ENCODE results near the gene CCDC170.

CCDC170 gene

DNA sequence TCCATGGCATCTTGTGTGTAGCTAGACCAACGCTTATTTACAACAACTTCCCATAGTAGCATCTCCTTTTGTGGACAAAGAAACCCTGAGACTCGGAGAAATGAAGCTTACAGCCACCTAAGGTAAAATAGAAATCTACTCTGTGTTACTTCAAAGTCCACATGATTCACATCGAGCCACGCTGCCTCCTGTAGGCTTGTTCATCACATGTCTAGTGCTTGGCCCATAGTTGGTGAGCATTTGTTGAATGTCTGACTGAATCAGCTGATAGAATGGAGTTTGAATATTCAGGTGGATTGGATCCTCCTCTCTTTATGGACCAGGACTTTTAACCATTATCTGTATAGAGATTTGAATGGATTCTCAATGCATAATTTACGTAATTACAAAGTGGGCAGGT, 130.7 kb downstream of the CCDC170 start:
- DNase-seq = no peak

- DNase-seq = no peak
These were observed 131.2 kb downstream of the CCDC170 start for GRCh38 chr6:151624900-151625536.

GRCh38 chr6:151627689-151628444, 134.1 kb downstream of the CCDC170 start:
- DNase-seq = peak; percentile 59

DNA sequence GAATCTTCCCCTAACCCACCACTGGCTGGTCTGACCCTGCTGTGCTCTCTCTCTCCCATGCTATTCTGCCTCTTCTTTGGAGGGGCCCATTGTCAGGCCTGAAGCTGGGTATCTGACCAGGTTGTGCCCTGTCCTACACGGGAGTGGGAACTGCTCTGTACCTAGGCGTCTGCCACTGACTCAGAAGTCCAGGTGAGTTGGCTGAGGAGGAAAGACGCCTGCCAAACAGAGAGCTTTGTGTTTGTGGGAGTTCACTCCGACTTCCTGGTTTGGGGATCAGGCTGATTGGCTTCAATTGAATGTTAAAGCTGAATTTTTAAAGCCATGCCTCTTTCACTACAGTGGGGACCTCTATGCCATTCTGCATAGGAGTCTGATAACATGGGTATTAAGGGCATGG, 136.0 kb downstream of the CCDC170 start:
- DNase-seq = no peak

DNA sequence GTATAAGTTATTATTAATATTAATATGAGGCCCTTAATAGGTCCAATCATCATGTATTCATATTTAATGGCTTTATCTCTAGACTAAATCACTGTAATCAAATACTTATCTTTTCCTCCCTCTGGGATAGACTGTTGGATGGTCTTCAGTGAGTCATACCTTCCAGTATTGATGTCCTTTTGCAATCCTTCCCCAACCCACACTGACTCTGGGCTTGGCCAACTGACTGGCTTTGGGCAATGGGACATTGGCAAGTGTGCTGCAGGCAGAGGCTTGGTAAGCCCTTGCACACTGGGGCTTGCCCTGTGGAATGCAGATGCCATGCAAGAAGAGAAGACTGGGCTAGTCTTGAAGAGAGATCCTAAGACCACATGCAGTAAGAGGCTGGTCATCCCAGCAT, 136.6 kb downstream of the CCDC170 start:
- no peak for DNase-seq

- no peak for DNase-seq
These were observed 137.3 kb downstream of the CCDC170 start for GRCh38 chr6:151630991-151631655.

DNA sequence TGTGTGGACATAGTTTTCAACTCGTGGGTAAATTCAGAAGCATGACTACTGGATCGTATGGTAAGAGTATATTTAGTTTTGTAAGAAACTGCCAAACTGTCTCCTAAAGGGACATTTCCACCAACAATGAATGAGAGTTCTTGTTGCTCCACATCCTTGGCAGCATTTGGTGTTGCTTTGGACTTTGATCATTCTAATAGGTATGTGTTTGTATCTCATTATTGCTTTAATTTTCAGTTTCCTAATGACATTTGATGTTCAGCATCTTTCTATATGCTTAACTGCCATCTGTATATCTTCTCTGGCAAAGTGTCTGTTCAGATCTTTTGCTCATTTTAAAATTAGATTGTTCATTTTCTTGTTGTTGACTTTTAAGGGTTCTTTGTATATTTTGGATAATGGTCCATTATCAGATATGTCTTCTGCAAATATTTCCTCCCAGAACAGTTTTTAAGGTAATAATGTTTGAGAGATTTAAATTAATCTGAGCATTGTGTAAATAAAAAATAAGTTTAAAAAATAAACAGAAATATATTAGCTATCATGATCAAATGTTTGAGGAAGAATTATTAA, 138.7 kb downstream of the CCDC170 start:
- DNase-seq = no peak

DNA sequence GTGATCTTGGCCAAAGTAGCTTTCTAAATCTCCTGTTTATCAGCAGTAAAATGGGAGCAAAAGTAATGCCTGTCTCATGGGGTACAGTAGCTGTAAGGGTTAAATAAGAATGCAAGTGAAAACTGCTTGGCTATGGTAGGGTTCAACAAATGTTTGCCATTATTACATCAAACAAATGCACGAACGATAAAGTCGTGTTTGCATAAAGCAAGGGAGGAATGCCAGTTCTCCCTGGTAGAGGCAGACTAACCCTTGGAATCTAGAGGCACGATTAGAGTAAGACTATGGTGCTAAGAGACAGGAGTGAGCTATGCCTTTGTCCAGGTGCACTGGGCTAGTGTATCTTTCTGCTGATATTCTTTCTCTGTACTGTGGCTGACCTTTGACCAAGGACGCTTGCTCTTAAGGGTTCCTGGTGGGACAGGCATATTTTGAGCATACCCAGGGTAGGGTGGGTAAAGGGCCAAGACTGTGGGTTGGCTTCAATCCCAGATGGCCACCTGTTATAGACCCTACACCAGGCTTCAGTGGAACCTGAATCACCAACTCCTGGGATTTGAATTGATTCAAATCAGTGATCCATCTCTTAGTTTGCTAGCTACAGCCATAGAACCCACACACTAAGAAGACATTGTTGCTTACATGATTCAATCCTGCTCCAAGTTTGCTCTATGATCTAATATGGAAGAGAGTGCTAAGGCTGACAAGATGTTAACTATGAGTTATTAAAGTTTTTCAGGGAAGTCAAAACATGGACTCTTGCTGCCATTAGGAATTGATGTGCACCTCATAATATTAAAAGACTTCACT, 139.9 kb downstream of the CCDC170 start:
- DNase-seq = no peak

- DNase-seq = no peak
These were observed 140.5 kb downstream of the CCDC170 start for GRCh38 chr6:151634336-151634720.

DNA sequence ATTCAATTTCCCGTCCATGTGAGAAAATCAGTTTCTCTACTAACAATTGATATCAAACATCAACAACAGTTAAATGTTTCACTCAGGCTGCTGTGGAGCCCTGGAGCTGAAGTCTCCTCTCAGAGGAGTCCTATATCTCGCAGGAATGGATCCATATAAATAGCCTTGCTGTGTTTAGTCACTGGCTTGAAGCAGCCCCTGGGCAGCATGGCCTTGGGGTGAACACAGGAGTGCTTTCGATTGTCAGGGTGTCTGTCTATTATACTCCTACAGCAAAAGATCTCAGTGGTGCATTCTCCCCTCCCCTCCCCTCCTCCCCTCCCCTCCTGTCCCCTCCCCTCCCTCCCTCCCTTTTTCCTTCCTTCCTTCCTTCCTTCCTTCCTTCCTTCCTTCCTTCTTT, 141.9 kb downstream of the CCDC170 start:
- no peak for DNase-seq

DNA sequence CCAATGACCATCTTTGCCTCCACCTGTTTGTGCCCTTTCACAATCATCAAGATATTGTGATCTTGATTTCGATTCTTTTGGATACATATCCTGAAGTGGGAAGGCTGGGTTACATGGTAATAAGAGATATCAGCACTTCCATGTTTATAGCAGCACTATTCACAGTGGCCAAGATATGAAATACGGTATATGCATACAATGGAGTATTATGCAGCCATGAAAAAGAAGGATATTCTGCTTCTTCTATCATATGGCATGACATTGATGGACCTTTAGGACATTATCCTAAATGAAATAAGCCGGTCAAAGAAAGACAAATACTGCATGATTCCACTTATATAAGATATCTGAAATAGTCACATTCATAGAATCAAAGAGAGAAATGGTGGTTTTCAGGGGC, 144.0 kb downstream of the CCDC170 start:
- no peak for DNase-seq

- no peak for DNase-seq
These were observed 145.9 kb downstream of the CCDC170 start for GRCh38 chr6:151639750-151640149.

DNA sequence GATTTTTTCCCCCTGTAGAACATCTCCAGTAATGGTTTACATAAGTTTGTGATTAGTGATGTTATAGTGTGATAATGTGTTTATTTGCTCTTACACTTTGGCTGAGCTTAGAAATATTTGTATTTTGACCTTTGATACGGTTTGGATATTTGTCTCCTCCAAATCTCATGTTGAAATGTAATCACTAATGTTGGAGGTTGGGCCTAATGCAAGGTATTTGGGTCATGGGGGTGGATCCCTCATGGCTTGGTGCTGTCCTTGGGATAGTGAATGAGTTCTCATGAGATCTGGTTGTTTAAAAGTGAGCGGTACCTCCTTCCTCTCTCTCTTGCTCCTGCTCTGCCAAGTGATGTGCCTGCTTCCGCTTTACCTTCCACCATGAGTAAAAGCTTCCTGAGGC, 147.2 kb downstream of the CCDC170 start:
- no peak for DNase-seq

- DNase-seq = no peak
These were observed 154.3 kb downstream of the CCDC170 start for GRCh38 chr6:151647976-151648639.

- DNase-seq = no peak
These were observed 156.0 kb downstream of the CCDC170 start for GRCh38 chr6:151649835-151650234.

- no peak for DNase-seq
These were observed 157.8 kb downstream of the CCDC170 start for GRCh38 chr6:151651639-151652038.

GRCh38 chr6:151652325-151652724, 158.5 kb downstream of the CCDC170 start:
- DNase-seq = no peak

DNA sequence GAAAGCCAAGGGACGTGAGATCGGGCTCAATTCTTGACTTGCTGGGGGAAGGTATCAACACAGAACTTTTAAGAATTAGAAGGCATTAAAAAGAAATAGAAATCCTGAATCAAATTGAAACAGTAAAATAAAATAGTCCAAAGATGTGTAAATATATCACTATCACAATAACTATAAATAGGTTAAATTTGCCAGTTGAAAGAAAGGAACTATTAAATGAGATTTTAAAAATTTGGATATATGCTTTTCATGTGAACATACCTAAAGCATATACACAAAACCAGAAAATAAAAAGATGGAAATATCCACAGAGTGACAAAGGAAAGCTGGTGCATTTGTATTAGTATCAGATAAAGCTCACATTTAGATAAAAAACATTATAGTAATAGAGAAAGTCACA, 161.3 kb downstream of the CCDC170 start:
- no peak for DNase-seq

DNA sequence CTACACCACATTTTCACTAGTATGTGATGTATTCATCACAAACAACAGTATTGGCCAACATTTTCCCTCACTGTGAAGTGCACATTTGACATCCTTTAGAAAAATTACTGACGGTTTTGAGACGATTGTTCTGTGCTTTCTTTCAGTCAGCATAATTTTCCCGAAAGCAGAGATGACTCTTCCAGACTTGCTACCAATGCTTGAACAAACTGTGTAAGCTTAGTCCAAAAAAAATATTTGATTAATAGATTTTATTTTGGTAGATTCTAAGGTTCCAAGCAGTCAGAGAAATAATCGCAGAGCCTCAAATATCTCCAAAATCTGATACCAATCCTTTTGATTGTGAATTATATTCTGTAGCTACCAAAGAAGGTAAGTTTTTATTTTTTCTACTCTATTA, 162.6 kb downstream of the CCDC170 start:
- DNase-seq = no peak

DNA sequence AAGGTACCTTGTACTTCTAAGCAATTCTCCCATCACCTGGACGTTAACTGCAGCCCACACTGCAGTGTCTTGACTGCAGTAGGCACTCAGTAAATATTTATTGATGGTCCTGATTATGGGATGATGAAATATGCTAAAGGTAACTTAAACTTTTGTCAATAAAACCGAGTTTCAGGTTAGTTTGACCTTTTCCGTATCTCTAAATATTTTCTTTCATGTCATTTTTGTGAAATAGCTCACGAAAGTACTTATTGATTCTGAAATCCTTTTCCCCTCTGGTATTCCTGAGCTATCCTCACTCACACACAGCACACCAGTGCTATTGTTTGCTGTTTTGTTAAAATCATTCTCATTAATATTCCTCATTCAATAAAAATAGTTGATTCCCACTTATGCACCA, 164.3 kb downstream of the CCDC170 start:
- no peak for DNase-seq

GRCh38 chr6:151659212-151659611, 165.4 kb downstream of the CCDC170 start:
- no peak for DNase-seq

DNA sequence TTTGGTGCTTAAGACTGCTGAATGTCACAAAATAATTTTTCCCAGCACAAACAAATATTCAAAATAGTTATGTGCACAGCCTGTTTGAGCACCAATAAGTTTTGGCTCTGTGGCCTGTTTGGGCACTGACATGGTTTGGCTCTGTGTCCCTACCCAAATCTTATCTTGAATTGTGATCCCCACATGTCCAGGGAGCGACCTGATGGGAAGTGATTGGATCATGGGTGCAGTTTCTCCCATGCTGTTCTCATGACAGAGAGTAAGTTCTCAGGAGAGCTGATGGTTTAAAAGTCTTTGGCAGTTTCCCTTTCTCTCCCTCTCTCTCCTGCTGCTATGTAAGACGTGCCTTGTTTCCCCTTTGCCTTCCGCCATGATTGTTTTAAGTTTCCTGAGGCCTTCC, 167.7 kb downstream of the CCDC170 start:
- DNase-seq = no peak

All from NCI-H1105 treated with DMSO at 0.1 percent for 48 hours (cell line).